Measurements from ENCODE around the gene NEU1. TPM values are rescaled to one million over a fixed set of nuclear protein-coding genes. Genes with fewer than 3 reads are reported as not detected.

Gene NEU1
- total and polyA plus RNA-seq, 2 experiments from 2014 or later = 27.8 to 38.3 TPM

Small RNAs within 50 kb of the gene (small RNA-seq; reads per million reads assigned to genes)
- gene SNORD48 (ENCODE audit: low read depth, low replicate concordance) (14.9 reads per million, percentile 87 among the genes with 10 or more reads in this experiment), gene SNORD52 (ENCODE audit: low read depth, low replicate concordance) (not detected)

Other genes with a start within 250 kb of the NEU1 start
Only the 30 nearest of the 36 such genes appear.
- gene GPANK1, start 197.8 kb downstream of the NEU1 start, total RNA-seq (2014; rRNA removed; shearing (Covaris generic)) = 10.6 and 11.3 TPM in 2 replicates
- gene GPANK1, start 197.8 kb downstream of the NEU1 start, polyA plus RNA-seq (2016; fragmentation: Nextera tagmentation; extraction: Ambion mirVana) = 19.3 and 20.0 TPM in 2 replicates
- 186 and 256 TPM in 2 replicates for gene CSNK2B, start 196.7 kb downstream of the NEU1 start, total RNA-seq (2014; rRNA removed; shearing (Covaris generic))
- gene CSNK2B, start 196.7 kb downstream of the NEU1 start, polyA plus RNA-seq (2016; fragmentation: Nextera tagmentation; extraction: Ambion mirVana) = 224 and 229 TPM in 2 replicates
- 2.7 and 7.5 TPM in 2 replicates for gene LY6G5B, start 192.8 kb downstream of the NEU1 start, total RNA-seq (2014; rRNA removed; shearing (Covaris generic))
- gene LY6G5B, start 192.8 kb downstream of the NEU1 start, polyA plus RNA-seq (2016; fragmentation: Nextera tagmentation; extraction: Ambion mirVana) = 3.9 and 5.9 TPM in 2 replicates
- gene LY6G5C, start 181.8 kb downstream of the NEU1 start, total RNA-seq (2014; rRNA removed; shearing (Covaris generic)) = 1.7 TPM in 1 of 2 replicates, not detected in the other
- 5.0 and 5.1 TPM in 2 replicates for gene LY6G5C, start 181.8 kb downstream of the NEU1 start, polyA plus RNA-seq (2016; fragmentation: Nextera tagmentation; extraction: Ambion mirVana)
- 54.0 and 59.9 TPM in 2 replicates for gene ABHD16A, start 159.5 kb downstream of the NEU1 start, total RNA-seq (2014; rRNA removed; shearing (Covaris generic))
- 48.0 and 48.5 TPM in 2 replicates for gene ABHD16A, start 159.5 kb downstream of the NEU1 start, polyA plus RNA-seq (2016; fragmentation: Nextera tagmentation; extraction: Ambion mirVana)
- gene LY6G6F, start 156.0 kb downstream of the NEU1 start, total RNA-seq (2014; rRNA removed; shearing (Covaris generic)) = not detected in 2 replicates
- not detected in 2 replicates for gene LY6G6F, start 156.0 kb downstream of the NEU1 start, polyA plus RNA-seq (2016; fragmentation: Nextera tagmentation; extraction: Ambion mirVana)
- not detected in 2 replicates for gene LY6G6D, start 147.5 kb downstream of the NEU1 start, total RNA-seq (2014; rRNA removed; shearing (Covaris generic))
- not detected in 2 replicates for gene LY6G6D, start 147.5 kb downstream of the NEU1 start, polyA plus RNA-seq (2016; fragmentation: Nextera tagmentation; extraction: Ambion mirVana)
- gene LY6G6C, start 141.1 kb downstream of the NEU1 start, total RNA-seq (2014; rRNA removed; shearing (Covaris generic)) = not detected in 2 replicates
- not detected in 2 replicates for gene LY6G6C, start 141.1 kb downstream of the NEU1 start, polyA plus RNA-seq (2016; fragmentation: Nextera tagmentation; extraction: Ambion mirVana)
- gene MPIG6B, start 139.4 kb downstream of the NEU1 start, total RNA-seq (2014; rRNA removed; shearing (Covaris generic)) = not detected in 2 replicates
- gene MPIG6B, start 139.4 kb downstream of the NEU1 start, polyA plus RNA-seq (2016; fragmentation: Nextera tagmentation; extraction: Ambion mirVana) = not detected in 2 replicates
- gene DDAH2, start 133.5 kb downstream of the NEU1 start, total RNA-seq (2014; rRNA removed; shearing (Covaris generic)) = 76.6 and 93.3 TPM in 2 replicates
- gene DDAH2, start 133.5 kb downstream of the NEU1 start, polyA plus RNA-seq (2016; fragmentation: Nextera tagmentation; extraction: Ambion mirVana) = 77.7 and 90.2 TPM in 2 replicates
- gene CLIC1, start 126.3 kb downstream of the NEU1 start, total RNA-seq (2014; rRNA removed; shearing (Covaris generic)) = 447 and 576 TPM in 2 replicates
- 784 and 791 TPM in 2 replicates for gene CLIC1, start 126.3 kb downstream of the NEU1 start, polyA plus RNA-seq (2016; fragmentation: Nextera tagmentation; extraction: Ambion mirVana)
- 4.3 and 7.1 TPM in 2 replicates for gene MSH5, start 122.8 kb downstream of the NEU1 start, total RNA-seq (2014; rRNA removed; shearing (Covaris generic))
- gene MSH5, start 122.8 kb downstream of the NEU1 start, polyA plus RNA-seq (2016; fragmentation: Nextera tagmentation; extraction: Ambion mirVana) = 2.0 and 2.9 TPM in 2 replicates
- gene SAPCD1, start 100.2 kb downstream of the NEU1 start, total RNA-seq (2014; rRNA removed; shearing (Covaris generic)) = 2.5 TPM in 1 of 2 replicates, not detected in the other
- gene SAPCD1, start 100.2 kb downstream of the NEU1 start, polyA plus RNA-seq (2016; fragmentation: Nextera tagmentation; extraction: Ambion mirVana) = 0.85 and 1.3 TPM in 2 replicates
- gene VWA7, start 85.5 kb downstream of the NEU1 start, total RNA-seq (2014; rRNA removed; shearing (Covaris generic)) = 0.54 TPM in 1 of 2 replicates, not detected in the other
- 0.37 and 0.56 TPM in 2 replicates for gene VWA7, start 85.5 kb downstream of the NEU1 start, polyA plus RNA-seq (2016; fragmentation: Nextera tagmentation; extraction: Ambion mirVana)
- gene VARS1, start 67.1 kb downstream of the NEU1 start, total RNA-seq (2014; rRNA removed; shearing (Covaris generic)) = 47.6 and 66.4 TPM in 2 replicates
- gene VARS1, start 67.1 kb downstream of the NEU1 start, polyA plus RNA-seq (2016; fragmentation: Nextera tagmentation; extraction: Ambion mirVana) = 39.1 and 39.8 TPM in 2 replicates
- 32.5 and 40.3 TPM in 2 replicates for gene LSM2, start 55.9 kb downstream of the NEU1 start, total RNA-seq (2014; rRNA removed; shearing (Covaris generic))
- 48.4 and 52.3 TPM in 2 replicates for gene LSM2, start 55.9 kb downstream of the NEU1 start, polyA plus RNA-seq (2016; fragmentation: Nextera tagmentation; extraction: Ambion mirVana)
- 1.3 and 1.7 TPM in 2 replicates for gene HSPA1L, start 47.5 kb downstream of the NEU1 start, total RNA-seq (2014; rRNA removed; shearing (Covaris generic))
- gene HSPA1L, start 47.5 kb downstream of the NEU1 start, polyA plus RNA-seq (2016; fragmentation: Nextera tagmentation; extraction: Ambion mirVana) = 0.85 and 0.91 TPM in 2 replicates
- gene HSPA1A, start 47.3 kb downstream of the NEU1 start, total RNA-seq (2014; rRNA removed; shearing (Covaris generic)) = 86.1 and 107 TPM in 2 replicates
- 67.5 and 76.3 TPM in 2 replicates for gene HSPA1A, start 47.3 kb downstream of the NEU1 start, polyA plus RNA-seq (2016; fragmentation: Nextera tagmentation; extraction: Ambion mirVana)
- 104 and 124 TPM in 2 replicates for gene HSPA1B, start 35.1 kb downstream of the NEU1 start, total RNA-seq (2014; rRNA removed; shearing (Covaris generic))
- 58.0 and 61.3 TPM in 2 replicates for gene HSPA1B, start 35.1 kb downstream of the NEU1 start, polyA plus RNA-seq (2016; fragmentation: Nextera tagmentation; extraction: Ambion mirVana)
- gene SLC44A4, start 16.2 kb upstream of the NEU1 start, total RNA-seq (2014; rRNA removed; shearing (Covaris generic)) = not detected in 2 replicates
- gene SLC44A4, start 16.2 kb upstream of the NEU1 start, polyA plus RNA-seq (2016; fragmentation: Nextera tagmentation; extraction: Ambion mirVana) = not detected in 2 replicates
- gene EHMT2, start 34.9 kb upstream of the NEU1 start, total RNA-seq (2014; rRNA removed; shearing (Covaris generic)) = 40.2 and 41.5 TPM in 2 replicates
- 26.5 and 27.5 TPM in 2 replicates for gene EHMT2, start 34.9 kb upstream of the NEU1 start, polyA plus RNA-seq (2016; fragmentation: Nextera tagmentation; extraction: Ambion mirVana)
- gene ZBTB12, start 39.3 kb upstream of the NEU1 start, total RNA-seq (2014; rRNA removed; shearing (Covaris generic)) = 2.0 and 6.1 TPM in 2 replicates
- gene ZBTB12, start 39.3 kb upstream of the NEU1 start, polyA plus RNA-seq (2016; fragmentation: Nextera tagmentation; extraction: Ambion mirVana) = not detected in 2 replicates
- gene C2, start 64.9 kb upstream of the NEU1 start, total RNA-seq (2014; rRNA removed; shearing (Covaris generic)) = 1.3 and 2.1 TPM in 2 replicates
- gene C2, start 64.9 kb upstream of the NEU1 start, polyA plus RNA-seq (2016; fragmentation: Nextera tagmentation; extraction: Ambion mirVana) = 1.4 and 2.3 TPM in 2 replicates
- gene CFB, start 83.3 kb upstream of the NEU1 start, total RNA-seq (2014; rRNA removed; shearing (Covaris generic)) = 4.4 and 7.3 TPM in 2 replicates
- 3.4 and 3.9 TPM in 2 replicates for gene CFB, start 83.3 kb upstream of the NEU1 start, polyA plus RNA-seq (2016; fragmentation: Nextera tagmentation; extraction: Ambion mirVana)
- gene NELFE, start 96.2 kb upstream of the NEU1 start, total RNA-seq (2014; rRNA removed; shearing (Covaris generic)) = 62.9 and 77.9 TPM in 2 replicates
- 108 and 114 TPM in 2 replicates for gene NELFE, start 96.2 kb upstream of the NEU1 start, polyA plus RNA-seq (2016; fragmentation: Nextera tagmentation; extraction: Ambion mirVana)
- 54.9 and 65.4 TPM in 2 replicates for gene SKIC2, start 96.4 kb upstream of the NEU1 start, total RNA-seq (2014; rRNA removed; shearing (Covaris generic))
- gene SKIC2, start 96.4 kb upstream of the NEU1 start, polyA plus RNA-seq (2016; fragmentation: Nextera tagmentation; extraction: Ambion mirVana) = 46.9 and 47.7 TPM in 2 replicates
- gene DXO, start 109.3 kb upstream of the NEU1 start, total RNA-seq (2014; rRNA removed; shearing (Covaris generic)) = 24.2 and 31.0 TPM in 2 replicates
- gene DXO, start 109.3 kb upstream of the NEU1 start, polyA plus RNA-seq (2016; fragmentation: Nextera tagmentation; extraction: Ambion mirVana) = 23.3 and 26.6 TPM in 2 replicates
- 4.8 and 5.3 TPM in 2 replicates for gene C4A, start 119.2 kb upstream of the NEU1 start, total RNA-seq (2014; rRNA removed; shearing (Covaris generic))
- gene C4A, start 119.2 kb upstream of the NEU1 start, polyA plus RNA-seq (2016; fragmentation: Nextera tagmentation; extraction: Ambion mirVana) = 1.3 and 2.4 TPM in 2 replicates
- gene C4B, start 152.0 kb upstream of the NEU1 start, total RNA-seq (2014; rRNA removed; shearing (Covaris generic)) = 4.5 and 6.4 TPM in 2 replicates
- 1.1 and 2.6 TPM in 2 replicates for gene C4B, start 152.0 kb upstream of the NEU1 start, polyA plus RNA-seq (2016; fragmentation: Nextera tagmentation; extraction: Ambion mirVana)
- not detected in 2 replicates for gene CYP21A2, start 175.6 kb upstream of the NEU1 start, total RNA-seq (2014; rRNA removed; shearing (Covaris generic))
- gene CYP21A2, start 175.6 kb upstream of the NEU1 start, polyA plus RNA-seq (2016; fragmentation: Nextera tagmentation; extraction: Ambion mirVana) = not detected in 2 replicates